ENCODE measurements around the gene FARS2. TPM values are rescaled to one million over a fixed set of nuclear protein-coding genes. Genes with fewer than 3 reads are reported as not detected.

The FARS2 gene
- total and polyA plus RNA-seq, 9 of the 15 experiments (the other 6 are each of a cell fraction or from before 2014, with no cell fraction given) = 16.5 to 62.2 (median 27.0) TPM

- Histone ChIP-seq H3K9ac (ENCODE audit: insufficient read depth in 1 of 2, low read depth in 2 of 2, low read length in 2 of 2) (no peak overlapping the region), H3K36me3 (ENCODE audit: control insufficient read depth, insufficient read depth, low read length) (no peaks in the 10 kb centered on the region), H3K9me1 (ENCODE audit: control insufficient read depth, insufficient read depth, low read length) (no peaks in the 10 kb centered on the region), H3K4me2 (ENCODE audit: insufficient read depth, low read length) (no peak overlapping the region), H3K4me1 (replicated peaks in 1 of 2; ENCODE audit: control insufficient read depth in 2 of 2, insufficient read depth in 2 of 2, low read length in 2 of 2) (no peaks in the 10 kb centered on the region), H3K4me3 (no peak overlapping the region), H3K79me2 (ENCODE audit: control insufficient read depth, insufficient read depth, low read length) (no peaks in the 10 kb centered on the region), H3K27me3 (ENCODE audit: control insufficient read depth in 2 of 2, insufficient read depth in 2 of 2, low read length in 2 of 2) (no peaks in the 10 kb centered on the region), H2AFZ (ENCODE audit: low read depth, low read length) (no peak overlapping the region), H4K20me1 (replicated peaks; ENCODE audit: control insufficient read depth, insufficient read depth, low read length) (no peaks in the 10 kb centered on the region), H3K9me3 (replicated peaks; ENCODE audit: control insufficient read depth, insufficient read depth, low read depth, low read length) (no peaks in the 10 kb centered on the region), H3K27ac (ENCODE audit: extremely low read depth, low read depth, low read length) (no peak overlapping the region)
- DNase-seq (ENCODE audit: extremely low read depth in 1 of 4, low spot score in 3 of 4) (no peak), FAIRE-seq (no peak), ATAC-seq (no peak)
- intact Hi-C loops (cut with micrococcal nuclease) = no loop called here
- ChIA-PET POLR2A (interaction anchor here (1.1 to 1.3 kb wide), 2 partner anchors 13 to 56 kb away, joined by 4 read pairs; no protein-coding TSS in a partner anchor), CTCF (ENCODE audit: low intra/inter-chr PET ratio) (no interaction called here)
- 57% methylated on average over 6 of the region's 6 CpGs for WGBS (ENCODE audit: insufficient coverage, low coverage, missing lambda C conversion rate)
- no TSS peak for BruUV-seq (replicated peaks)
- in situ Hi-C loops (cut with MboI) = no loop called here
- TF ChIP-seq CEBPG (CRISPR knock-in tag; IDR thresholded peaks at IDR 0.05) (no peak), CEBPG (tag; conservative IDR thresholded peaks at IDR 0.05 in 1 of 2, IDR thresholded peaks at IDR 0.05 in 1 of 2) (peak; percentile 78 to 97), MBD2 (IDR thresholded peaks at IDR 0.05; ENCODE audit: borderline replicate concordance, low read depth) (no peak), NR2C2 (CRISPR knock-in tag; IDR thresholded peaks at IDR 0.05) (no peak), NR2C2 (tag; IDR thresholded peaks at IDR 0.05) (no peak), FOXK2 (conservative IDR thresholded peaks at IDR 0.05 in 1 of 2, IDR thresholded peaks at IDR 0.05 in 1 of 2; ENCODE audit: low read depth in 2 of 2) (no peak), CEBPB (tag; IDR thresholded peaks at IDR 0.05) (peak; percentile 97), RBM17 (IDR thresholded peaks at IDR 0.05; ENCODE audit: borderline replicate concordance, low read depth, low read length) (no peak), CCAR2 (IDR thresholded peaks at IDR 0.05; ENCODE audit: low read depth, low read length) (no peak), NCOA6 (IDR thresholded peaks at IDR 0.05) (no peak), ZNF79 (CRISPR knock-in tag; IDR thresholded peaks at IDR 0.05; ENCODE audit: low read depth) (no peak), EP400 (IDR thresholded peaks at IDR 0.05) (no peak), THRAP3 (IDR thresholded peaks at IDR 0.05; ENCODE audit: borderline replicate concordance) (no peak), CXXC5 (CRISPR knock-in tag; IDR thresholded peaks at IDR 0.05) (no peak), NFRKB (IDR thresholded peaks at IDR 0.05; ENCODE audit: low read depth) (no peak)
- TF ChIP-seq, protein P1, sequence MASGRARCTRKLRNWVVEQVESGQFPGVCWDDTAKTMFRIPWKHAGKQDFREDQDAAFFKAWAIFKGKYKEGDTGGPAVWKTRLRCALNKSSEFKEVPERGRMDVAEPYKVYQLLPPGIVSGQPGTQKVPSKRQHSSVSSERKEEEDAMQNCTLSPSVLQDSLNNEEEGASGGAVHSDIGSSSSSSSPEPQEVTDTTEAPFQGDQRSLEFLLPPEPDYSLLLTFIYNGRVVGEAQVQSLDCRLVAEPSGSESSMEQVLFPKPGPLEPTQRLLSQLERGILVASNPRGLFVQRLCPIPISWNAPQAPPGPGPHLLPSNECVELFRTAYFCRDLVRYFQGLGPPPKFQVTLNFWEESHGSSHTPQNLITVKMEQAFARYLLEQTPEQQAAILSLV (tag; IDR thresholded peaks at IDR 0.05) = 0 out of 2 replicates have a peak, but pooled peaks have one; percentile 50
- TF ChIP-seq, protein P2, sequence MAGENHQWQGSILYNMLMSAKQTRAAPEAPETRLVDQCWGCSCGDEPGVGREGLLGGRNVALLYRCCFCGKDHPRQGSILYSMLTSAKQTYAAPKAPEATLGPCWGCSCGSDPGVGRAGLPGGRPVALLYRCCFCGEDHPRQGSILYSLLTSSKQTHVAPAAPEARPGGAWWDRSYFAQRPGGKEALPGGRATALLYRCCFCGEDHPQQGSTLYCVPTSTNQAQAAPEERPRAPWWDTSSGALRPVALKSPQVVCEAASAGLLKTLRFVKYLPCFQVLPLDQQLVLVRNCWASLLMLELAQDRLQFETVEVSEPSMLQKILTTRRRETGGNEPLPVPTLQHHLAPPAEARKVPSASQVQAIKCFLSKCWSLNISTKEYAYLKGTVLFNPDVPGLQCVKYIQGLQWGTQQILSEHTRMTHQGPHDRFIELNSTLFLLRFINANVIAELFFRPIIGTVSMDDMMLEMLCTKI (IDR thresholded peaks at IDR 0.05; ENCODE audit: partially characterized antibody) = no peak
These were observed 90.4 kb downstream of the FARS2 start for GRCh38 chr6:5351552-5352210.
